ENCODE data around the gene SORL1. TPM values are rescaled to one million over a fixed set of nuclear protein-coding genes. Genes with fewer than 3 reads are reported as not detected.

The SORL1 gene
- total and polyA plus RNA-seq, 7 donors: 3.2 to 19.8 (median 12.2) TPM

DNA sequence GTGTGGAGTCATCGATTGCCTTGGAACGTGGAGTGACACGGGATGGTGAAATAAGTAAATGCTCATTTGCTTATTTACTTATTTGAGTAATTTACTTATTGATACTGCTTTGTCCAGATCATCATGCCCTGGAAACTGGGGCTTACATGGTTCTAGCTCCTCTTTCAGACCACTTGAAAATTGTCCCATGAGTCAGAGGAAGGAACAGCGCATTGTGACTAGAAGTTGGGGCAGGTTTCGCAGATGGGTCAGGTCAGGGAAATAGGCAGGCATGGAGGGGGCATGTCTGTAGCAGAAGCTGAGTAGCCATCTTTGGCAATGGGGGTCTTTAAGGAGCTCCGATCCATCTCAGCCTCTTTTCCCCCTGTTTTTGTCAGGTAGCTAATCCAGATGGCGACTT is 104.8 kb downstream of the SORL1 start:
- TF ChIP-seq, protein P1, sequence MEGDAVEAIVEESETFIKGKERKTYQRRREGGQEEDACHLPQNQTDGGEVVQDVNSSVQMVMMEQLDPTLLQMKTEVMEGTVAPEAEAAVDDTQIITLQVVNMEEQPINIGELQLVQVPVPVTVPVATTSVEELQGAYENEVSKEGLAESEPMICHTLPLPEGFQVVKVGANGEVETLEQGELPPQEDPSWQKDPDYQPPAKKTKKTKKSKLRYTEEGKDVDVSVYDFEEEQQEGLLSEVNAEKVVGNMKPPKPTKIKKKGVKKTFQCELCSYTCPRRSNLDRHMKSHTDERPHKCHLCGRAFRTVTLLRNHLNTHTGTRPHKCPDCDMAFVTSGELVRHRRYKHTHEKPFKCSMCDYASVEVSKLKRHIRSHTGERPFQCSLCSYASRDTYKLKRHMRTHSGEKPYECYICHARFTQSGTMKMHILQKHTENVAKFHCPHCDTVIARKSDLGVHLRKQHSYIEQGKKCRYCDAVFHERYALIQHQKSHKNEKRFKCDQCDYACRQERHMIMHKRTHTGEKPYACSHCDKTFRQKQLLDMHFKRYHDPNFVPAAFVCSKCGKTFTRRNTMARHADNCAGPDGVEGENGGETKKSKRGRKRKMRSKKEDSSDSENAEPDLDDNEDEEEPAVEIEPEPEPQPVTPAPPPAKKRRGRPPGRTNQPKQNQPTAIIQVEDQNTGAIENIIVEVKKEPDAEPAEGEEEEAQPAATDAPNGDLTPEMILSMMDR (IDR thresholded peaks at IDR 0.05): no peak
- TF ChIP-seq POLR2A (IDR thresholded peaks at IDR 0.05) (no peak), POLR2AphosphoS5 (IDR thresholded peaks at IDR 0.05) (no peak), EP300 (IDR thresholded peaks at IDR 0.05) (no peak)
- DNase-seq: no peak
- intact Hi-C loops (cut with DNase I): no loop called here
- Histone ChIP-seq H3K36me3 (peaks cover 0 to 44% (median 3%) of the 10 kb centered on the region in 4 donors), H3K27ac (no peak overlapping the region), H3K9me3 (no peaks in the 10 kb centered on the region), H3K4me1 (no peaks in the 10 kb centered on the region), H3K4me3 (no peak overlapping the region), H3K27me3 (no peaks in the 10 kb centered on the region)
- 92 to 98% methylated on average over 7 of the region's 7 CpGs for WGBS, 2 donors

DNA sequence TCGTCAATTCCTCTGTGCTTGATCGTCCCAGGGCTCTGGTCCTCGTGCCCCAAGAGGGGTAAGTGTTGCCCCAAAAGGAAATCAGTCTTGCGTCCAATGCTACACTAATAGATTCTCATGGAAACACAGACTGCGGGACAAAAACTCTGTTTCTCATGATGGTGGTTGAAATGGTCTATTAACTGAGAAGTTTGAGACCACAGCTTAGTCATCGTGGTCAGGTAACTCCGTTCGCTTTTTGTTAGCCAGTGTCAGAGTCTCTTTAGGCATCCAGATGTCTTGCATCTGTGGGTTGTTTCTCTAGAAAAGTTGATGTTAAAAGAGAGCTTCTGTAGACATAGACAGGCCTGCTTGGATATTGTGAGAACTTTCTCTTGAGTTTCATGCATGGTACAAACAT is 105.2 kb downstream of the SORL1 start:
- H3K36me3 ChIP-seq: peaks cover 0 to 49% (median 3%) of the 10 kb centered on the region in 4 donors
- H3K4me1 ChIP-seq: no peaks in the 10 kb centered on the region

DNA sequence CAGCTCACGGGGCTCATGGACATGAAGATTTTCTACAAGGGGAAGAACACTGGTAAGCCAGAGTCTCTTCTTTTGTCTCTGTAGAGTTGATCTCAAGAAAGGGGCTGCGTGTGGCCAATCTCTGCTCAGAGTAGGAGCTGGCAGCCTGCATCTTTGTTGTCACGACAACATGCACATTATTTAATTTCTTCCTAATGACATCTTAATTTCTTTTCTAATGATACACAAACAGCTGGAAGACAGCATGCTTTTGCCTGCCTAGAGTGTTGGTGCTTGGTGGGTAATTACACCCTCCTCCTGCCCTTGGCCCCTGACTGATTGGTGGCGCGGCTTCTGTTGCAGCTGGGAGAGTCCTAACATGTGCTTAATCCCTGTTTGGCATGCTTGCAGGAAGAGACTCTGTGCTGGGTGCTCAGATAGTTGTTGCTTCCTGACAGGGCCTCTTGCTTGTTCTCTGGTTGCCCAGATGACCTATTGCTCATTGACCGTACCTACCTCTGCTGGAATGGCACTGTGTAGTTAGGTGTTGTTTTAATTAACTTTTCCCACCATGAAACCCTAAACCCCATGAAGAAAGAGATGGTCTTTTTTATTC is 107.6 kb downstream of the SORL1 start:
- H3K36me3 ChIP-seq: peaks cover 0 to 50% (median 3%) of the 10 kb centered on the region in 4 donors
- no peaks in the 10 kb centered on the region for H3K27me3 ChIP-seq
- no peaks in the 10 kb centered on the region for H3K4me1 ChIP-seq
- intact Hi-C loops (cut with DNase I): no loop called here
- DNase-seq: no peak
- no peak for TF ChIP-seq EP300 (IDR thresholded peaks at IDR 0.05)
- TF ChIP-seq, protein P1 (IDR thresholded peaks at IDR 0.05): no peak
- TF ChIP-seq POLR2AphosphoS5 (IDR thresholded peaks at IDR 0.05): no peak
- TF ChIP-seq POLR2A (IDR thresholded peaks at IDR 0.05): no peak
- no peak overlapping the region for H3K27ac ChIP-seq
- WGBS, 2 donors: 91 to 92% methylated on average over 6 of the region's 6 CpGs
- no peaks in the 10 kb centered on the region for H3K9me3 ChIP-seq
- H3K4me3 ChIP-seq: no peak overlapping the region

More for the DNA sequence above, 105.2 kb downstream of the SORL1 start:
- Histone ChIP-seq H3K27me3 (no peaks in the 10 kb centered on the region), H3K27ac (no peak overlapping the region), H3K9me3 (no peaks in the 10 kb centered on the region), H3K4me3 (no peak overlapping the region)
- TF ChIP-seq, protein P1 (IDR thresholded peaks at IDR 0.05): no peak
- no peak for TF ChIP-seq POLR2A (IDR thresholded peaks at IDR 0.05)
- TF ChIP-seq EP300 (IDR thresholded peaks at IDR 0.05): no peak
- TF ChIP-seq POLR2AphosphoS5 (IDR thresholded peaks at IDR 0.05): no peak
- WGBS, 2 donors: 68 to 85% methylated on average over 8 of the region's 8 CpGs
- DNase-seq: no peak
- intact Hi-C loops (cut with DNase I): no loop called here

DNA sequence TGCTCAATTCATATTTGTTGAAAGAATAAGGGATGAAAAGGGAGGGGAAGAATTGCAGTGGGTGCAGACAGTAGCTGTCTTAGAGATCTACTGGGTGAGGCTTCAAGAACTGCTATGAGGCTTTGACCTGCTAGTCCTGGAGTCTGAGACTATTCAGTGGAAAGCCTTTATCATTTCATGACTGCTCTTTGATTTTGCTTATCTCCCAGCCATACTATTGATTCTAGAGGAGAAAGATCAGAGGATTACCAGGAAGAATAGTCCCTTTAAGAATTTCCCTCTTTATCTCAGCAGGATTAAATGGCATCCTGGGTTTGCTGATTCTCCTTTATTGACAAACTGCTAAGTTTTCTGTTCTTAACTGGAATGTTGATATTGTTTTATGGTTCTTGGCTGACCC is 108.1 kb downstream of the SORL1 start:
- no peak for DNase-seq
- Histone ChIP-seq H3K4me1 (no peaks in the 10 kb centered on the region), H3K9me3 (no peaks in the 10 kb centered on the region), H3K27me3 (no peaks in the 10 kb centered on the region), H3K4me3 (no peak overlapping the region), H3K36me3 (peaks cover 0 to 50% (median 3%) of the 10 kb centered on the region in 4 donors), H3K27ac (no peak overlapping the region)
- intact Hi-C loops (cut with DNase I): no loop called here
- TF ChIP-seq, protein P1 (IDR thresholded peaks at IDR 0.05): no peak
- TF ChIP-seq POLR2AphosphoS5 (IDR thresholded peaks at IDR 0.05) (no peak), POLR2A (IDR thresholded peaks at IDR 0.05) (no peak), EP300 (IDR thresholded peaks at IDR 0.05) (no peak)

DNA sequence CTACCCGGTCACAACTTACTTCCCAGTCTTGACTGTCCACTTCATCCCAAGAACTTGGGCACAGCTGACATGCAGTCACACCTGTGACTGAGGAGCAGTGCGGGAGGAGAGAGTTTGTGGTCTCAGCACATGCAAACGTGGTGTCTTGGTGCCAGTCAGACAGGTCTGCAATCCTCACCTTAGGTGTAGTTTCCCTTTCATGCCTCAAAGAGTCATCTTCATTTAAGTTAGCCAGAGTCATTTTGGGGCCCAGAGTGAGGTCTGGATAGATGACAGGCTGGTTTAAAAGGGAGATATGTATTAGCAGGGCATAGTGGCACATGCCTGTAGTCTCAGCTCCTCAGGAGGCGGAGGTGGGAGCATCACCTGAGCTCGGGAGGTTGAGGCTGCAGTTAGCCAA is 109.1 kb downstream of the SORL1 start:
- Histone ChIP-seq H3K27me3 (no peaks in the 10 kb centered on the region), H3K9me3 (no peaks in the 10 kb centered on the region), H3K4me1 (no peaks in the 10 kb centered on the region), H3K4me3 (no peak overlapping the region), H3K36me3 (peaks cover 0 to 43% (median 3%) of the 10 kb centered on the region in 4 donors), H3K27ac (no peak overlapping the region)
- intact Hi-C loops (cut with DNase I): no loop called here
- TF ChIP-seq POLR2AphosphoS5 (IDR thresholded peaks at IDR 0.05) (no peak), EP300 (IDR thresholded peaks at IDR 0.05) (no peak), POLR2A (IDR thresholded peaks at IDR 0.05) (no peak)
- TF ChIP-seq, protein P1 (IDR thresholded peaks at IDR 0.05): no peak
- 85 to 89% methylated on average over 5 of the region's 5 CpGs for WGBS, 2 donors
- no peak for DNase-seq
